ENCODE results near the gene GALNT13. TPM values are rescaled to one million over a fixed set of nuclear protein-coding genes. Genes with fewer than 3 reads are reported as not detected.
A peak's percentile ranks its signal among the peaks of the same experiment; 100 is the strongest.

GALNT13 gene
- total and polyA plus RNA-seq, 3 experiments from 2014 or later: not detected

DNA sequence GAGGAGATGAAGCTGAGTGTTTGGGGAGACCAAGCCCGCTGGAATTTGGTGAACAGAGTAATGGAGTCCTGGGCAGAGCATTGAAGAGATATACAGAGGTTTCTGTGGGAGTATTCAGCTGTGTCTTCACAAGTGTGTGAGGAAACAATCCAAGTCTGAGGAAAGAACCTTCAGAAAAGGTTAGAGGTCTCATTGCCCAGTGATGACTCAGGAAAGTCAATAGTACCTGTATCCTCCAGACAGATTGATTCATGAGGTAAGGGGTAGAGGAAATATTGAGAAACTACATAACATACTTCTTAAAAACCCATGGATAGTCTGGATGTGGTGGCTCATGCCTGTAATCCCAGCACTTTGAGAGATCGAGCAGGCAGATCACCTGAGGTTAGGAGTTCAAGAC, 392.3 kb downstream of the GALNT13 start:
- Mint-ChIP-seq H3K27me3 (no peaks in the 10 kb centered on the region), H3K27ac (no peak overlapping the region), H3K4me1 (no peaks in the 10 kb centered on the region), H3K9me3 (peaks cover 0 to 12% (median 7%) of the 10 kb centered on the region in 5 donors), H3K36me3 (no peaks in the 10 kb centered on the region), H3K4me3 (no peak overlapping the region)
- ChIA-PET CTCF (no interaction called here), POLR2A (no interaction called here)
- no peak overlapping the region for H3K27ac ChIP-seq (ENCODE audit: low read depth, low read length)
- DNase-seq: no peak
- no peaks in the 10 kb centered on the region for H3K4me1 ChIP-seq (ENCODE audit: insufficient read depth, low read length)
- no peaks in the 10 kb centered on the region for H3K27me3 ChIP-seq (ENCODE audit: insufficient read depth, low read length, poor library complexity, severe bottlenecking)
- H3K9me3 ChIP-seq (ENCODE audit: low read length): no peaks in the 10 kb centered on the region
- H3K36me3 ChIP-seq (ENCODE audit: insufficient read depth, low read length): no peaks in the 10 kb centered on the region
- no peak overlapping the region for H3K4me3 ChIP-seq (ENCODE audit: low read length)

DNA sequence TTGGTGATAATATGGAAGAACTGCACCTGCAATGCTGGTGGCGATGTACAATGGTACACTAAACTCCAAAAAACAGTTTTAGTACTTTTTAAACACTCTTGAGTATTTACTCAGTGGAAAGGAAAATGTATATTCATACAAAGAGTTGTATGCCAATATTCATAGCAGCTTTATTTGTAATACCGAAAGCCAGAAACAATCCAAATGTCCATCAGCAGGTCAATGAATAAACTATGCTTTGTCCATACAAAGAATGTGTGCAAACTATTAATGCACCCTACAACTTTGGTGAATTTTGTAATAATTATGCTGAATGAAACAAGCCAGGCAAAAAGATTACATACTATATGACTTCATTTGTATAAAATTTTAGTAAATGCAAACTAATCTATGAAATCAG, 396.3 kb downstream of the GALNT13 start:
- no peaks in the 10 kb centered on the region for H3K4me1 ChIP-seq (ENCODE audit: insufficient read depth, low read length)
- H3K9me3 ChIP-seq (ENCODE audit: low read length): no peaks in the 10 kb centered on the region
- H3K27ac ChIP-seq (ENCODE audit: low read depth, low read length): no peak overlapping the region
- H3K27me3 ChIP-seq (ENCODE audit: insufficient read depth, low read length, poor library complexity, severe bottlenecking): no peaks in the 10 kb centered on the region
- ChIA-PET CTCF (no interaction called here), POLR2A (no interaction called here)
- Mint-ChIP-seq H3K4me3 (no peak overlapping the region), H3K36me3 (no peaks in the 10 kb centered on the region), H3K4me1 (no peaks in the 10 kb centered on the region), H3K27me3 (no peaks in the 10 kb centered on the region), H3K27ac (peak overlapping the region in 1 of 8 donors; percentile 2), H3K9me3 (peaks cover 0 to 9% (median 4%) of the 10 kb centered on the region in 5 donors)
- DNase-seq: no peak
- no peaks in the 10 kb centered on the region for H3K36me3 ChIP-seq (ENCODE audit: insufficient read depth, low read length)
- no peak overlapping the region for H3K4me3 ChIP-seq (ENCODE audit: low read length)

DNA sequence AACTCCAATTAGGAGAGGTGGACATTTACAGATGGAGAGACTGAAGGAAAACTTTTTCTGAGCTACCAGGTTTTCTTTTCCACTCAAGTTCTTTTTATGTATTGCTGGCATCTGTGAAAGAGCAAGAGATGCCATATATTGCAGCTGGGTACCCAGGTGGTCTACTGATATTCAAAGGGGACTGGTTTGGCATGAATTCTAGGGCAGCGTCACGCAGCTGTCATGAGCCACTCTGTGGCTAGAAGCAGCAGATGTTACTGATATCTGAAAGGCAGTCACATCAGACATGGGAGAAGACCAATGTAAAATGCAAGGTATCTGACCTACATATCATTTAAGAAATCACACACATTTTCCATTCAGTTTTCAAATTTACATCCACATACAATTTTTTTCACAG, 408.8 kb downstream of the GALNT13 start:
- Mint-ChIP-seq H3K27me3 (no peaks in the 10 kb centered on the region), H3K9me3 (peaks cover 0 to 15% (median 6%) of the 10 kb centered on the region in 5 donors)
- no peaks in the 10 kb centered on the region for H3K9me3 ChIP-seq (ENCODE audit: low read length)

DNA sequence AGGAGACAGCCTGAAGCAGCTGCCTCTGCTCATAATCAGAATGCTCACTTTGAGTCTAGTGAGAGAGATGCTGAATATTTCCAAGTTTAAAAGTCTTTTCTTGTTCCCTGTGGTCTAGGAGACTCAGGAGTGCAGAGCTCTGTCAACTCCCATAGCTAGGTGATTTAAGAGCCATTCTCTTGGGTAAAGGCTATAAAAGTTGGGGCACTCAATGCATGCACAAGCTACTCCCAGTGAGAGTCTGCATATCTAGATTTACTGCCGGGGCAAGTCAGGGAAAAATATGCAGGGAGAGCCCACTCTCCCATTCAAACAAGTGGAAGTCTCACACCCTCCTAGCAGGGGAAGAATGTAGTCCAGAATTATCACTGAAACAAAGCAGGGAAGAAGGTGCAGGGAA, 418.1 kb downstream of the GALNT13 start:
- Mint-ChIP-seq H3K36me3 (no peaks in the 10 kb centered on the region), H3K9me3 (peaks cover 3 to 11% (median 6%) of the 10 kb centered on the region in 5 donors), H3K27ac (no peak overlapping the region), H3K4me3 (no peak overlapping the region), H3K27me3 (no peaks in the 10 kb centered on the region), H3K4me1 (no peaks in the 10 kb centered on the region)
- ChIA-PET CTCF (no interaction called here), POLR2A (no interaction called here)
- Histone ChIP-seq H3K4me3 (ENCODE audit: low read length) (no peak overlapping the region), H3K27me3 (ENCODE audit: insufficient read depth, low read length, poor library complexity, severe bottlenecking) (no peaks in the 10 kb centered on the region), H3K9me3 (ENCODE audit: low read length) (no peaks in the 10 kb centered on the region), H3K27ac (ENCODE audit: low read depth, low read length) (no peak overlapping the region), H3K36me3 (ENCODE audit: insufficient read depth, low read length) (no peaks in the 10 kb centered on the region), H3K4me1 (ENCODE audit: insufficient read depth, low read length) (no peaks in the 10 kb centered on the region)
- no peak for DNase-seq

More for the DNA sequence above, 408.8 kb downstream of the GALNT13 start:
- no peaks in the 10 kb centered on the region for H3K4me1 ChIP-seq (ENCODE audit: insufficient read depth, low read length)
- Mint-ChIP-seq H3K27ac (no peak overlapping the region), H3K4me1 (no peaks in the 10 kb centered on the region), H3K4me3 (no peak overlapping the region), H3K36me3 (no peaks in the 10 kb centered on the region)
- H3K27ac ChIP-seq (ENCODE audit: low read depth, low read length): no peak overlapping the region
- CTCF ChIA-PET: no interaction called here
- no peak for DNase-seq
- H3K36me3 ChIP-seq (ENCODE audit: insufficient read depth, low read length): no peaks in the 10 kb centered on the region
- H3K4me3 ChIP-seq (ENCODE audit: low read length): no peak overlapping the region
- POLR2A ChIA-PET: no interaction called here
- H3K27me3 ChIP-seq (ENCODE audit: insufficient read depth, low read length, poor library complexity, severe bottlenecking): no peaks in the 10 kb centered on the region

DNA sequence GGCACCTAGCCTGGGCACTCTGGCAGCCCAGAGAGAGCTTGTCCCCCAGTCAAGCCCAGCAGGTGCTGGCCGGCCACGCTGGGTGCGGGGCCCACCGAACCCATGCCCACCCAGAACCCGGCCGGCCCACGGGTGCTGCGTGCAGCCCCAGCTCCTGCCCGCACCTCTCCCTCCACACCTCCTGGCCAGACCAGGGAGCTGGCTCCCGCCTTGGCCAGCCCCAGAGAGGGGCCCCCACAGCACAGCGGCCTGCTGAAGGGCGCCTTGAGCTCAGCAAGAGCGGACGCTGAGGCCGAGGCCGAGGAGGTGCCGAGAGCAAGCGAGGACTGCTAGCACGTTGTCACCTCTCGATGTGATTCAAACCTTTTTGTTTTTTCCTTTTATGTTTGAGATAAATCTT, 419.8 kb downstream of the GALNT13 start:
- no peaks in the 10 kb centered on the region for H3K27me3 ChIP-seq (ENCODE audit: insufficient read depth, low read length, poor library complexity, severe bottlenecking)
- no peaks in the 10 kb centered on the region for H3K4me1 ChIP-seq (ENCODE audit: insufficient read depth, low read length)
- POLR2A ChIA-PET: no interaction called here
- no peaks in the 10 kb centered on the region for H3K36me3 ChIP-seq (ENCODE audit: insufficient read depth, low read length)
- H3K27ac ChIP-seq (ENCODE audit: low read depth, low read length): no peak overlapping the region
- Mint-ChIP-seq H3K27ac (no peak overlapping the region), H3K36me3 (no peaks in the 10 kb centered on the region), H3K4me1 (no peaks in the 10 kb centered on the region), H3K4me3 (no peak overlapping the region), H3K9me3 (peaks cover 3 to 11% (median 6%) of the 10 kb centered on the region in 5 donors), H3K27me3 (no peaks in the 10 kb centered on the region)
- no peaks in the 10 kb centered on the region for H3K9me3 ChIP-seq (ENCODE audit: low read length)
- CTCF ChIA-PET: no interaction called here
- no peak for DNase-seq
- H3K4me3 ChIP-seq (ENCODE audit: low read length): no peak overlapping the region

DNA sequence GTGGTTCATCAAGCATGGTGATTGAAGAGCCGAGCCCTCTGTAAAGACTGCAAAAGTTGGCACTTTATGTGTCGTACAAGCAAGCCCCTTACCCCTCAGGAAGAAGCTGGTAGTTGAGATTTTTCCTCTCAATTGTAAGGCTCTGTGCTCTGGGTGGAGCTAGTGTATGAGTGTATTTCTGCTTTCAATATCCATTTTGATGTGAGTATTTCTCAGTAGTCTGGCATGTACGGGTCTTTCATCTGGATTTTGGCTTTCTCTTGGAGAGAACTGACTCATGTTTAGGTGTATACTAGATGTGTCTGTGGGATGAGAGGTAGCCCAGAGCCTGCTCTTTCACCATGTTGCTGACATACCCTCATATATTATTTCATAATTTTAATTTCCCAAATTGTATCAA, 420.2 kb downstream of the GALNT13 start:
- no peaks in the 10 kb centered on the region for H3K27me3 ChIP-seq (ENCODE audit: insufficient read depth, low read length, poor library complexity, severe bottlenecking)
- Mint-ChIP-seq H3K27ac (no peak overlapping the region), H3K9me3 (peaks cover 3 to 11% (median 6%) of the 10 kb centered on the region in 5 donors), H3K36me3 (no peaks in the 10 kb centered on the region), H3K27me3 (no peaks in the 10 kb centered on the region), H3K4me1 (no peaks in the 10 kb centered on the region), H3K4me3 (no peak overlapping the region)
- H3K4me1 ChIP-seq (ENCODE audit: insufficient read depth, low read length): no peaks in the 10 kb centered on the region
- ChIA-PET CTCF (no interaction called here), POLR2A (no interaction called here)
- H3K4me3 ChIP-seq (ENCODE audit: low read length): no peak overlapping the region
- DNase-seq: no peak
- no peak overlapping the region for H3K27ac ChIP-seq (ENCODE audit: low read depth, low read length)
- H3K9me3 ChIP-seq (ENCODE audit: low read length): no peaks in the 10 kb centered on the region
- no peaks in the 10 kb centered on the region for H3K36me3 ChIP-seq (ENCODE audit: insufficient read depth, low read length)

DNA sequence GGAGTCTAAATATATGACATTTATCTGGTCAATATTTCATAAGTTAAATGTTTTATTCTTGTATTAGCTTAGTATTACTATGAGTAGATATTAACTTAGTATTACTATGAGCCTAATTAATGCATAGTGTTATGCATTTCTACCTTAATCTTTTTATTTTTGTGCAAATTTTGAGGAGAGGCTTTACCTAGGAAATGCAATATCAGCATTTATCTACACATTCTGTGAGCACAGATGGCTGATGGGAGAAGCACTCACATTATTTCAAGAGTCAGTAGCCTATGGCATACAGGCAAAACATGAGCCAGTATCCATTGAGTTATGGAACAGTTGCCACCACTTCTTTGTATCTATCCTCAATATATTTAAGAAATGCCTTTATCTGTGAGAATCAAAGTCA, 422.1 kb downstream of the GALNT13 start:
- Histone ChIP-seq H3K4me3 (ENCODE audit: low read length) (no peak overlapping the region), H3K27ac (ENCODE audit: low read depth, low read length) (no peak overlapping the region), H3K36me3 (ENCODE audit: insufficient read depth, low read length) (no peaks in the 10 kb centered on the region), H3K9me3 (ENCODE audit: low read length) (no peaks in the 10 kb centered on the region), H3K27me3 (ENCODE audit: insufficient read depth, low read length, poor library complexity, severe bottlenecking) (no peaks in the 10 kb centered on the region), H3K4me1 (ENCODE audit: insufficient read depth, low read length) (no peaks in the 10 kb centered on the region)
- H3K4me1 Mint-ChIP-seq: no peaks in the 10 kb centered on the region
- POLR2A ChIA-PET: no interaction called here
- H3K9me3 Mint-ChIP-seq: peaks cover under 1 to 6% (median 4%) of the 10 kb centered on the region in 5 donors
- H3K27ac Mint-ChIP-seq: no peak overlapping the region
- H3K36me3 Mint-ChIP-seq: no peaks in the 10 kb centered on the region
- no peak overlapping the region for H3K4me3 Mint-ChIP-seq
- no peak for DNase-seq
- no peaks in the 10 kb centered on the region for H3K27me3 Mint-ChIP-seq
- CTCF ChIA-PET: no interaction called here

DNA sequence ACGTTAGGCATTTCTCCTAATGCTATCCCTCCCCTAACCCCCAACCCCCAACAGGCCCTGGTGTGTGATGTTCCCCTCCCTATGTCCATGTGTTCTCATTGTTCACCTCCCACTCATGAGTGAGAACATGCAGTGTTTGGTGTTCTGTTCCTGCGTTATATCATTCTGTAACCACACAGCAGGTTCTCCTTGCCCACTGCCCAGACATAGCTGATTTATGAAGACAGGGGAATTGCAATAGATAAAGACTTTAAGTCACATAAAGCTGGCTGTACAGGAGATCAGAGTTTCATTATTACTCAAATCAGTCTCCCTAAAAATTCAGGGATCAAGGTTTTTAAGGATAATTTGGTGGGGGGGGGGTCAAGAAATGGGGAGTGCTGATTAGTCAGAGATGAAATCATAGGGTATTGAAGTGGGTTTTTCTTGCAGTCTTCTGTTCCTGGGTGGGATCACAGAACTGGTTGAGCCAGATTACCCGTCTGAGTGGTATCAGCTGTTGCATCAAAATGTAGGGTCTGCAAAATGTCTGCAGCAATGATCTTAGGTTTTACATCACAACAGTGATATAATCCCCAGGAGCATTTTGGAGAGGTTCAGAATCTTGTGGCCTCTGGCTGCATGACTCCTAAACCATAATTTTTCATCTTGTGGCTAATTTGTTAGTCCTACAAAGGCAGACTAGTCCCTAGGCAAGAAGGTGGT, 434.7 kb downstream of the GALNT13 start:
- no peak for DNase-seq
- CTCF ChIA-PET: no interaction called here
- H3K27ac ChIP-seq (ENCODE audit: low read depth, low read length): no peak overlapping the region
- Mint-ChIP-seq H3K27ac (no peak overlapping the region), H3K4me3 (no peak overlapping the region), H3K9me3 (peaks cover 0 to 34% (median 4%) of the 10 kb centered on the region in 5 donors), H3K4me1 (no peaks in the 10 kb centered on the region), H3K36me3 (no peaks in the 10 kb centered on the region), H3K27me3 (no peaks in the 10 kb centered on the region)
- H3K9me3 ChIP-seq (ENCODE audit: low read length): no peaks in the 10 kb centered on the region
- H3K27me3 ChIP-seq (ENCODE audit: insufficient read depth, low read length, poor library complexity, severe bottlenecking): no peaks in the 10 kb centered on the region
- POLR2A ChIA-PET: no interaction called here
- no peaks in the 10 kb centered on the region for H3K4me1 ChIP-seq (ENCODE audit: insufficient read depth, low read length)
- H3K36me3 ChIP-seq (ENCODE audit: insufficient read depth, low read length): no peaks in the 10 kb centered on the region
- H3K4me3 ChIP-seq (ENCODE audit: low read length): no peak overlapping the region
